Muscle layer of duodenum (tissue), 2 donors: Measurements from ENCODE around the gene DNAJC11.
A peak's percentile ranks its signal among the peaks of the same experiment; 100 is the strongest.
"Not testable (repeated sequence)": the region's sequence is repeated elsewhere in the genome, so short reads cannot be mapped to it uniquely, and the experiment has no call there.

Experiments
- H3K27ac ChIP-seq: one replicate; pipeline ENCODE4 v1.7.0; 2013; ENCODE audit warnings: mild to moderate bottlenecking, low read length
- H3K27me3 ChIP-seq: one replicate; pipeline ENCODE4 v1.7.0; 2013; ENCODE audit warnings: low read depth, mild to moderate bottlenecking, control low read depth, low read length
- H3K36me3 ChIP-seq, 2 donors: one replicate each; pipeline ENCODE4 v1.7.0; 2013; ENCODE audit warnings: low read length in 2 of 2, control low read depth in 1 of 2, mild to moderate bottlenecking in 1 of 2; ENCODE audit not compliant: insufficient read depth in 2 of 2, control insufficient read depth in 1 of 2
- H3K4me1 ChIP-seq, 2 donors: one replicate each; pipeline ENCODE4 v1.7.0; 2013; ENCODE audit warnings: low read length in 2 of 2, mild to moderate bottlenecking in 2 of 2, control low read depth in 1 of 2, moderate library complexity in 1 of 2; ENCODE audit not compliant: insufficient read depth in 2 of 2, control insufficient read depth in 1 of 2
- H3K4me3 ChIP-seq, 2 donors: one replicate each; pipeline ENCODE4 v1.7.0; 2013; ENCODE audit warnings: low read length in 2 of 2, low read depth in 1 of 2, mild to moderate bottlenecking in 1 of 2
- H3K9me3 ChIP-seq, 2 donors: one replicate each; pipeline ENCODE4 v1.7.0; 2013; ENCODE audit warnings: low read length in 2 of 2, control low read depth in 1 of 2, mild to moderate bottlenecking in 1 of 2; ENCODE audit not compliant: control insufficient read depth in 1 of 2
- donor health status: healthy.

DNAJC11 gene

DNA sequence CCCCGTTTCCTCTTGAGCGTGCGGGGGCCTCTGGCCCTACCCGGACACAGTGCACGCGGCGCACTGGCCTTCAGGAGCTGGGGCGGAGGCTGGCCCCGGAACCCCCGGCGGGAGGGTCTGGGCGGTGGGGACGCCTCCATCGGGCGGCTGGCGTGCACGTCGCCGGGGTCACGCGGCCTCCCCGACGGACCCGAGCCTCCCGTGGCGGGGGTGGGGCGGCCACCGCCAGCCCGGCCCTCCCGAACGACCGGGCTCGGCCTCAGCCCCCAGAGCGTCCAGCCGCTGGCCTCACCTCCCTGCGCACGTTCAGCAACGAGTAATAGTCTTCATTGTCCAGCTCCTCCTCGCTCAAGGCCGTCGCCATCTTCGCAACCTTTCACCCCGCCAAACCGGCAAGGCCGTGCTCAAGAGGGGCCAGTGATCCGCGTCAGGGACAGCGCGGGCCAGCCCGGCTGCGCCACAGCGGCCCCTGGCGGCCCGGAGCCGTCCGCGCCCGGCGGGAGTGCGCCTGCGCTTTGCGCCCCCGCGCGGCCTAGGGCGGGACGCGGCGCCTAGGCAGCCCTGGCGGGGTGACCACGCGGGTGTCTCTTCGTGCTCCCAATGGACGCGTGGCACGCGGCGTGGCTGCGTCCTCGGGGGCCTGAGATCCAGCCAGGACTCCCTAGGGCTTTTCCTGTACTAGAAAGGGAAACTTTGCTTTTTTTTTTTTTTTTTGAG lies at the start of gene DNAJC11:
Gene DNAJC11 (minus strand): TSS at position 380 of the 717 bp plus-strand sequence. CDS start 16 bp downstream, at position 364.
- Histone ChIP-seq H3K4me1 (peaks cover 9 to 42% of the 10 kb centered on the region in 2 donors), H3K36me3 (no peaks in the 10 kb centered on the region), H3K4me3 (peak within 1 kb of the TSS; percentile 93 to 100), H3K27ac (peak within 1 kb of the TSS; percentile 79), H3K9me3 (no peaks in the 10 kb centered on the region), H3K27me3 (no peaks in the 10 kb centered on the region)

DNA sequence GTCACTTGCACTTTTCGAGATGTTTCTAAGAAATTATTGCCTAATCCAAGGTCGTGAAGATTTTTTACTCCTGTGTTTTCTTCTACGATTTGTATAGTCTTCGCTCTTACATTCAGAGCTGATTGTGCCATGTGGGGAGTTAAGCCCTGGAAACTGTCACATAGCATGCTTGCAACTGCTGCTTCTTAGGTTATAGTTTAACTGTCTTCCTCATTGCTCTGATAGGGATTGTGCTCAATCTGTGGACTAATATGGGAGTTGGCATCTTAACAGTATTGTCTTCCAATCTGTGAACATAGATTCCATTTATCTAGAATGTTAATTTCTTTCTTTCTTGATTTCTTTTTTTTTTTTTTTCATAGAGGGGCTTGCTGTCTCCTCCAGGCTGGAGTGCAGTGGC lies 48.9 kb upstream of the DNAJC11 start:
- Histone ChIP-seq H3K27me3 (no peaks in the 10 kb centered on the region), H3K4me1 (peaks cover 0 to 5% of the 10 kb centered on the region in 2 donors), H3K27ac (no peak overlapping the region), H3K36me3 (no peaks in the 10 kb centered on the region), H3K9me3 (no peaks in the 10 kb centered on the region), H3K4me3 (no peak overlapping the region)

DNA sequence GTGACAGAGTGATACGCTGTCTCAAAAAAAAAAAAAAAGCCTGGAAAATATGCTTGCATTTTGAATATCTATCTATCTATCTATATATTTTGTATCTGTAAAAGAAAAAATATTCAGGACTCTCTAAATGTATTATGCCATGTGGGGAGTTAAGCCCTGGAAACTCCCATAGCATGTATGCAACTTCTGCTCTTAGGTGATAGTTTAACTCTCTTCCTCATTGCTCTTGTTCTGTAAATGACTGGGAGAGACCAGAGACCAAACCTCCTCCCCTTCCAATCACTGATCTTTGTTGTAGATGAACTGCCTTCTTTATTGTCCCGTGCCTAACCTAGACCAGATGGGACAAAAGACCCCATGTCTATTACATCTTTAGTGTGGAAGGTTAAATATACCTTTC lies 46.1 kb upstream of the DNAJC11 start:
- H3K27me3 ChIP-seq, result no peaks in the 10 kb centered on the region
- H3K4me3 ChIP-seq, result no peak overlapping the region

GRCh38 chr1:6745073-6745472 lies 43.5 kb upstream of the DNAJC11 start:
- no peaks in the 10 kb centered on the region for H3K36me3 ChIP-seq
- peaks cover 0 to 16% of the 10 kb centered on the region in 2 donors for H3K4me1 ChIP-seq
- H3K9me3 ChIP-seq, result peaks cover 0 to 4% of the 10 kb centered on the region in 2 donors
- H3K27me3 ChIP-seq, result no peaks in the 10 kb centered on the region
- H3K27ac ChIP-seq, result no peak overlapping the region
- no peak overlapping the region for H3K4me3 ChIP-seq

More for the DNA sequence above, 46.1 kb upstream of the DNAJC11 start:
- H3K9me3 ChIP-seq, result no peaks in the 10 kb centered on the region
- H3K36me3 ChIP-seq, result no peaks in the 10 kb centered on the region
- H3K27ac ChIP-seq, result no peak overlapping the region
- peaks cover 0 to 16% of the 10 kb centered on the region in 2 donors for H3K4me1 ChIP-seq

DNA sequence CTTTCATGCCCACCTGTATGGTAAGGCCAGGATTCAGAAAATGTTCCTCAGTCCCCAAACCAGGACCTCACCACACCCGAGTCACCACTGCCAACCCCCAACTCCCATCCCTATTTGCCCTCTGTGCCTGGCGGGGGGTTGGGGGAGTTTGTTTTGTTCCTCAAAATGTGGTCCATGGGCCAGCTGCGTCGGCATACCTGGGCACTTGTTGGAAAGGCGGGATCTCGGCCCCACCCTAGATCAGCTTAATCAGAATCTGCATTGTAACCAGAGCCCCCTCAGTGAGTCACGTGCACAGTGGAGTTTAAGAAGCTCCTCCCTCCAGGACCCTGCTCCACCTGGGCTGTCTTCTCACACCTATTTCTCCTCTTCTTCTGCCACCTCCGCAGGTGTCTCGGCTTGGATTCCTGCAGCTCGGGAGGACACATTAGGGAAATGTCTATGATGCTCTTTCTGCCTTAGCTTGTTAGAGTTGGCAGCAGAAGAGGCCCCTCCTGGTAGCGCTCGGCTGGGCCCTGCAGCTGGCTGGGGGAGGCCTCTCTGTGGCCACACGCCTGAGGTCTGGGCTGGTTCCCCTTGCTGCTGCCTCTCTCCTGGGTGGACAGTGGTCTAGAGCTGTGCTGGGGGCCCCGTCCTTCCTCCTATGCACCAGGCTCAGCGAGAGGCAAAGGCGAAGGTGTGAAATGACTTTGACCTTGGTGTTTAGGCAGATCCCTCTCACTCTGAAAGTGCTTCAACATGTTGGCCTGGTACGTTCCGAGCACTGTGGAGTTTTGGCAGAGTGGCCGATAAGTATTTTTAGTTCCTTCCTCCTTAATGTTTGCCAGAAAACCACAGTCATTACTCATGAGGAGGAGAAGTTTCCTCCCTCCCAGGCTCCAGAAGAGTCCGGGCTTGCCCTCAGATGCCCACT lies 41.8 kb upstream of the DNAJC11 start:
- H3K4me3 ChIP-seq, result peak overlapping the region in 1 of 2 donors; percentile 33
- no peaks in the 10 kb centered on the region for H3K36me3 ChIP-seq
- H3K4me1 ChIP-seq, result peaks cover 0 to 16% of the 10 kb centered on the region in 2 donors
- peaks cover 0 to 4% of the 10 kb centered on the region in 2 donors for H3K9me3 ChIP-seq
- no peaks in the 10 kb centered on the region for H3K27me3 ChIP-seq
- peak overlapping the region; percentile 43 for H3K27ac ChIP-seq

- H3K4me3 ChIP-seq, H3K27ac ChIP-seq, H3K9me3 ChIP-seq, H3K36me3 ChIP-seq, H3K27me3 ChIP-seq: not testable (repeated sequence)
- peaks cover 0 to 16% of the 10 kb centered on the region in 2 donors for H3K4me1 ChIP-seq
These were observed 41.1 kb upstream of the DNAJC11 start for GRCh38 chr1:6742676-6743188.

DNA sequence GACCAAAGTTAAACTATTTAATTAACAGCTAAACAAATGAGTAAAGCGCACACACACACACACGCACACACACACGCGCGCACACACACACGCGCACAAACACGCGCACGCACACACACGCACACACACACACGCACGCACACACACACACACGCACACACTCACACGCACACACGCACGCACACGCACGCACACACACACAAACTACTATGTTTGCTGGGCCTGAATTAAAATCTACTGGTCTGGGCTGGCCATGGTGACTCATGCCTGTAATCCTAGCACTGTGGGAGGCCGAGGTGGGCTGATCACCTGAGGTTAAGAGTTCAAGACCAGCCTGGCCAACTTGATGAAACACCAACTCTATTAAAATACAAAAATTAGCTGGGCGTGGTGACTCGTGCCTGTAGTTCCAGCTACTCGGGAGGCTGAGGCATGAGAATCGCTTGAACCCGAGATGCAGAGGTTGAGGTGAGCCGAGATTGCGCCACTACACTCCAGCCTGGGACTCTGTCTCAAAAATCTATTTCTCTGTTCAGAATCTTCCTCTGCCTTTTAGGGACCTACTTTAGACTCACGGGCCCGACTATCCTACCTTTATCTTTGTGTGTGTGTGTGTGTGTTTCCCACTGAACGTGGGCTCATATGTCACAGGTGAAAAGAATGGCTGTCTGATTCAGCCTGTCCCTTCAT lies 37.5 kb upstream of the DNAJC11 start:
- Histone ChIP-seq H3K27me3 (no peaks in the 10 kb centered on the region), H3K36me3 (no peaks in the 10 kb centered on the region), H3K4me3 (no peak overlapping the region), H3K27ac (no peak overlapping the region), H3K9me3 (peaks cover 0 to 4% of the 10 kb centered on the region in 2 donors), H3K4me1 (peaks cover 0 to 11% of the 10 kb centered on the region in 2 donors)

GRCh38 chr1:6732942-6733341 lies 31.3 kb upstream of the DNAJC11 start:
- Histone ChIP-seq H3K27me3 (no peaks in the 10 kb centered on the region), H3K4me1 (no peaks in the 10 kb centered on the region), H3K27ac (no peak overlapping the region), H3K36me3 (no peaks in the 10 kb centered on the region), H3K9me3 (no peaks in the 10 kb centered on the region), H3K4me3 (no peak overlapping the region)

GRCh38 chr1:6731905-6732304 lies 30.3 kb upstream of the DNAJC11 start:
- no peak overlapping the region for H3K27ac ChIP-seq
- no peaks in the 10 kb centered on the region for H3K9me3 ChIP-seq
- H3K4me3 ChIP-seq, result no peak overlapping the region
- H3K4me1 ChIP-seq, result no peaks in the 10 kb centered on the region
- no peaks in the 10 kb centered on the region for H3K36me3 ChIP-seq
- H3K27me3 ChIP-seq, result no peaks in the 10 kb centered on the region

DNA sequence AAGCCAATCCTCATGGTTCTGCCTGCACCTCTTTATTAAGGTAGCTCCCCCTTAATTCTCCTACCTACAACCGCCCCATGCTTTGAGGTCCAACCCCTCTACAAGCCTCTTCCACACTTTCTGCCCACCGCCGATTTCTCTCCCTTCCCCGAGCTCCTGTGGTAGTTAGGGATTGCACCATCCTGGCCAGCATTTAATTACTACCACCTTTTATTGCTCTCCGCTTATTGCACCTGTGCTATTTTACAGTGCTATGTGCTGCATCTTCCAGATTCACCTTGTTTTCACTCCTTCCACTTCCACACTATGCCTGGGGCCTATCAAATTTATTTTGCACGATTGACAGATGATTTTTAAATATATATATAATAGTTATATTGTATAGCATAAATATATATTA lies 29.3 kb upstream of the DNAJC11 start:
- no peak overlapping the region for H3K27ac ChIP-seq
- no peaks in the 10 kb centered on the region for H3K36me3 ChIP-seq
- H3K4me1 ChIP-seq, result no peaks in the 10 kb centered on the region
- no peak overlapping the region for H3K4me3 ChIP-seq
- no peaks in the 10 kb centered on the region for H3K9me3 ChIP-seq
- no peaks in the 10 kb centered on the region for H3K27me3 ChIP-seq

DNA sequence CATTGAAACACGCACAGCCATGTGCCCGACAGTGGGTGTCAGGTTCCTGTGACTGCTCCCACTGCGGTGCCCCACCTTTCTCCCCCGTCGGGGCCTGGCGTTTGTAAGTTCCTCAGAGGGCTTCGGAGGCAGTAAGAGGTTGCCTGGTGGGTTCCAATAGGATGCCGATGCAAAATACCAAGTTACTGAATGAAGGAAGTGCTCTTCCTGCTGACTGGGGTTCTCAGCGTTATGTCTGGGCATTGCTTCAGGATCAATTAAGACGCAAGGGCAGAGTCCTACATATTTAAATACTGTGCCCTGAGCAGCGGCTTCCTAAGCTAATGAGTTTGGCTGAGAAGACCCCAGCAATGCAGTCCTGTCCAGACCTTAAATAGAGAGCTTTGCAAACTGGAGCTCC lies 28.9 kb upstream of the DNAJC11 start:
- Histone ChIP-seq H3K4me1 (no peaks in the 10 kb centered on the region), H3K27ac (no peak overlapping the region), H3K36me3 (no peaks in the 10 kb centered on the region), H3K27me3 (no peaks in the 10 kb centered on the region), H3K9me3 (no peaks in the 10 kb centered on the region), H3K4me3 (no peak overlapping the region)
